IPS-11a (cell line): ENCODE data around the gene RPS4Y1.
"Not testable (repeated sequence)": the region's sequence is repeated elsewhere in the genome, so short reads cannot be mapped to it uniquely, and the experiment has no call there.

Experiments
- H3K4me3 ChIP-seq: one replicate; pipeline ENCODE4 v1.5.1; 2013; ENCODE audit warnings: low read depth, low read length, control low read depth

The RPS4Y1 gene

GRCh38 chrY:2841471-2841893 is at the start of gene RPS4Y1:
RPS4Y1 (plus strand) TSS chrY:2841602; CDS start chrY:2841625, 23 bp downstream.
- peak within 1 kb of the TSS; percentile 94 for H3K4me3 ChIP-seq

DNA sequence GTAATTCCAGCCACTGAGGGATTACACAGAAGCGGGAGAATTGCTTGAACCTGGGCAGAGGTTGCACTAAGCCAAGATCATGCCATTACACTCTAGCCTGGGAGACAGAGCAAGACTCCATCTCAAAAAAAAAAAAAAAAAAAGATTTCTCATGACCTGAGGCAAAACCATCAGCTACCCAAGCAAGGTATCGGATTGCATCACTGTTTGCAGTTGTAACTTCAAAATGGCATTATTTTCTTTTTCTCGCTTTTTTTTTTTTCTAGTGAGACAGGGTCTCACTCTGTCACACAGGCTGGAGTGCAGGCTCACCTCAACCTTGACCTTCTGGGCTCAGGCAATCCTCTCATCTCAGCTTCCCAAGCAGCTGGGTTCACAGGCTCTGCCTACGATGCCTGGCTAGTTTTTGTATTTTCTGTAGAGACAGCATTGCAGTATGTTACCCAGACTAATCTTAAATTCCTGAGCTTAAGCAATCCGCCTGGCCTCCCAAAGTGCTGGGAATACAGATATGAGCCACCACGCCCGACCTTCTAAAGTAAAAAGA is 44.4 kb upstream of the RPS4Y1 start:
- H3K4me3 ChIP-seq = no peak overlapping the region

GRCh38 chrY:2797991-2798390 is 43.4 kb upstream of the RPS4Y1 start:
- H3K4me3 ChIP-seq = no peak overlapping the region

GRCh38 chrY:2800246-2800645 is 41.2 kb upstream of the RPS4Y1 start:
- no peak overlapping the region for H3K4me3 ChIP-seq

- not testable (repeated sequence) for H3K4me3 ChIP-seq
These were observed 24.1 kb upstream of the RPS4Y1 start for GRCh38 chrY:2817146-2817896.

GRCh38 chrY:2824471-2824870 is 16.9 kb upstream of the RPS4Y1 start:
- no peak overlapping the region for H3K4me3 ChIP-seq

DNA sequence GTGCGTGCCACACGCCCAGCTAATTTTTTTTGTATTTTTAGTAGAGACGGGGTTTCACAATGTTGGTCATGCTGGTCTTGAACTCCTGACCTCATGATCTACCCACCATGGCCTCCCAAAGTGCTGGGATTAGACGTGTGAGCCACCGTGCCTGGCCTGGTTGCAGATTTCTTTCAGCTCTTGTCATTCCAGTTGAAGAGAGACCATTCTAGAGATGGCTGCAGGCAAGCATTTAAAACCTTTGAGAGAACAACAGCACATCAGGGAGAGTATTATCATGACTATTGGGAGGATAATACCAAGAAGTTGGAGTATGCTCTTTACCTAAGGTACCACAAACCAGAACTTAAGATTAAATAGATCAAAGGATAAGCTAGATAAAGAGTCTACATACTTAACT is 12.9 kb upstream of the RPS4Y1 start:
- H3K4me3 ChIP-seq = no peak overlapping the region

DNA sequence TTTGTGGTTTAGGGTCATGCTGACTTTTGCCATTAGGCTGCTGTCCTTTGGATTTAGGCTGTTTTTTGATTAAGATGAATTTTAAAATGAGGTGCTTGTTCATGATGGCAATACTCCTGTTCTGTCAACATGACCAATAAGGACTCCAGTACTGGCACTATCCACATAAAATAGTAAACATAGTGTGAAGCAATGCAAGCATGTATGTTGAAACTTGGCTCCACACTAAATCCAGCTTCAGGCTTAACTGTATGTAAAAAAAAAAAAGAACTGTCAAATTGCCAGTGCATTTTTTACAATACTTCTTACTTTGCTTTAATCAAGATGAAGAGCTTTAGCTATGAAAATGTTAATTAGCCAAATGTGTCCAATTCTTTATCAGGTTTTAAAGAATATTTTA is 6.2 kb upstream of the RPS4Y1 start:
- no peak overlapping the region for H3K4me3 ChIP-seq

- H3K4me3 ChIP-seq = no peak overlapping the region
These were observed 4.3 kb upstream of the RPS4Y1 start for GRCh38 chrY:2837078-2837477.

GRCh38 chrY:2837932-2838331 is 3.5 kb upstream of the RPS4Y1 start:
- no peak overlapping the region for H3K4me3 ChIP-seq

GRCh38 chrY:2846791-2847190 is 5.4 kb downstream of the RPS4Y1 start:
- H3K4me3 ChIP-seq = no peak overlapping the region

DNA sequence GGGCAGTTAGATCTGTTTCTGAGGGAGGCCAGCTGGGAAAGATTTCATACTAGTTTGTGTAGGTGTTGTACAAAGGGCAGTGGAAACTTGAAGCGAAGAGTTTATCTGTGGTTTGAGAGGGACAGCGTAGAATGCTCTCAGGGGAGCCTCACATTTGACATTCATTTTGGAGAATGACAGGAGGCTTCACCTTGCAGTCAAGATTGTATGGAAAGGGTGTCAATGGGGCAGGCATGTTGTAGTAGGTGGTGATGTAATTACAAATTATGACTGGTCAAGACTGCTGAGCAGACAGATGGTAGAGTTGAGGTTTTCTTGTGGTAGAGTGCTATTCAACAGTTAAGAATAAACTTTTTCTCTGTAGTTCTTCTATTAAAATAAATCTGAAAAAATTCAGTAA is 7.0 kb downstream of the RPS4Y1 start:
- H3K4me3 ChIP-seq = no peak overlapping the region

DNA sequence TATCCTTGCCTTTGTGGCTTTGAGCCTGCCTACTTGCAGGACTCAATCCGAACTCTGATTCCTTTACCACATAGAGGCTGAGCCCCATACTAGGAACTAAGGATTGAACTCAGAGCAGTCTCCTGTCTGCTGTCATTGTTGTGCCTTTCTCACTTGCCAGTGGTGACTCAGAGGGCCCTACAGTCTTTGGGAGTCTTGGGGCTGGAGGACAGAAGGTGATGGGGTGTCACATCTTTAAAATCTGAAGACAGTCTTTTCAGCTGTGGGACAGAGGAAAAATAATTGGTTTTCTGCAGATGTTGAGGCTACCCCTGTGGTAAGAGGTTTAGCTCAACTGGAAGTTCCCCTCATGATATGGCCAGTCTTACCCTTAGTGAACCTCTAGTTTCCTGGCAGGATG is 8.0 kb downstream of the RPS4Y1 start:
- no peak overlapping the region for H3K4me3 ChIP-seq

GRCh38 chrY:2854145-2854774 is 12.9 kb downstream of the RPS4Y1 start:
- no peak overlapping the region for H3K4me3 ChIP-seq

GRCh38 chrY:2857068-2857467 is 15.7 kb downstream of the RPS4Y1 start:
- no peak overlapping the region for H3K4me3 ChIP-seq

- no peak overlapping the region for H3K4me3 ChIP-seq
These were observed 16.3 kb downstream of the RPS4Y1 start for GRCh38 chrY:2857686-2858085.

DNA sequence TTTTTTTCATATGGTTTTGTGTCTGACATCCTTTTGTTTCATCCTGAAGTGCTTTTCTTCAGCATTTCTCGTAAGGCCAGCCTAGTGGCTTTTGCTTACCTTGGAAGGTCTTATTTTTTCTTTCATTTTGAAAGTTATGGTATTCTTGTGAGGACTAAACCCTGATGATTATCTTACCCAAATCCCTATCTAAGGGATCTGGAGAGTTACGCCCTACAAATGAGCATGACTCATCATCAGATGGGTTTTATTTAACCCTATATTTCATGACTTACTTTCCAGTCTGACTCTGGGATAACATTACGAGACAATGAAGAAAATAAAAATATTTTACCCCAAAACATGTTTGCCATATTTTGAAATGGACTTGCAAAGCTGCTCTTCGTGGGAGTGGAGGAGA is 18.4 kb downstream of the RPS4Y1 start:
- no peak overlapping the region for H3K4me3 ChIP-seq

DNA sequence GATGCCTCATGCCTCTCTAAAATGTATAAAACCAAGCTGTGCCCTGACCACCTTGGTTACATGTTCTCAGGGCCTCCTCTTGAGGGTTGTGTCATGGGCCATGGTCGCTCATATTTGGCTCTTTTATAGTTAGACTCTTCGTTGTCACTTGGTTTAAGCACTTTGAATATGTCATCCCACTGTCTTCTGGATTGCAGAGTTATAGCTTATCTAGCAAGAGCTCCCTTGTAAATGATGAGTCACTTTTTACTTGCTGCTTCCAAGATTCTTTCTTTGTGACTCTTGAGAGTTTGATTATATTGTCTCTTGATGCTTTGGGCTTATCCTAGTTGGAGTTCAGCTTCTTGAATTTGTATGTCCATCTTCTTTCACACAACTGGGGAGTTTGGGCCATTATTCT is 19.1 kb downstream of the RPS4Y1 start:
- no peak overlapping the region for H3K4me3 ChIP-seq

DNA sequence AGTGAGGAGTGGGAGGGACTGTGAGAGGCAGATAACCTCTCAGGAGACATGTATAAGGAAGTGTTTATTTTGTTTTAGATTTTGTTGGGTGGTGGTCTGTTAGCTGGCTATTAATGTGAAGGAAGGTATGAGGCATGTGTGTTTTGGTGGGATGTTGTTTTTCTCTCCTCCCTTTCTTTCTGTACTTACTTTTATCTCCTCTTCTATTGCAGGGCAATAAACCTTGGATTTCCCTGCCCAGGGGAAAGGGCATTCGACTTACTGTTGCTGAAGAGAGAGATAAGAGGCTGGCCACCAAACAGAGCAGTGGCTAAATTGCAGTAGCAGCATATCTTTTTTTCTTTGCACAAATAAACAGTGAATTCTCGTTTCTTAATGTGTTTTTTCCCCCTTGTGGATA is 25.2 kb downstream of the RPS4Y1 start:
- H3K4me3 ChIP-seq = no peak overlapping the region

GRCh38 chrY:2867469-2867868 is 26.1 kb downstream of the RPS4Y1 start:
- no peak overlapping the region for H3K4me3 ChIP-seq

- H3K4me3 ChIP-seq = no peak overlapping the region
These were observed 26.7 kb downstream of the RPS4Y1 start for GRCh38 chrY:2868035-2868607.

GRCh38 chrY:2872234-2872633 is 30.8 kb downstream of the RPS4Y1 start:
- H3K4me3 ChIP-seq = not testable (repeated sequence)
